Stimulated activated CD4-positive, alpha-beta T cell treated with anti-CD3 and anti-CD28 coated beads, Interleukin-1b, Interleukin-23, amount 100 ng/mL, for 24 hours (primary cell): ENCODE measurements around the gene SS18L1.

Experiments used
- DNase-seq, 4 experiments: peaks; one replicate each; pipeline ENCODE4 v3.0.0-alpha.2; 2020; ENCODE audit warnings: low read depth in 4 of 4, low spot score in 1 of 4

SS18L1 gene

DNA sequence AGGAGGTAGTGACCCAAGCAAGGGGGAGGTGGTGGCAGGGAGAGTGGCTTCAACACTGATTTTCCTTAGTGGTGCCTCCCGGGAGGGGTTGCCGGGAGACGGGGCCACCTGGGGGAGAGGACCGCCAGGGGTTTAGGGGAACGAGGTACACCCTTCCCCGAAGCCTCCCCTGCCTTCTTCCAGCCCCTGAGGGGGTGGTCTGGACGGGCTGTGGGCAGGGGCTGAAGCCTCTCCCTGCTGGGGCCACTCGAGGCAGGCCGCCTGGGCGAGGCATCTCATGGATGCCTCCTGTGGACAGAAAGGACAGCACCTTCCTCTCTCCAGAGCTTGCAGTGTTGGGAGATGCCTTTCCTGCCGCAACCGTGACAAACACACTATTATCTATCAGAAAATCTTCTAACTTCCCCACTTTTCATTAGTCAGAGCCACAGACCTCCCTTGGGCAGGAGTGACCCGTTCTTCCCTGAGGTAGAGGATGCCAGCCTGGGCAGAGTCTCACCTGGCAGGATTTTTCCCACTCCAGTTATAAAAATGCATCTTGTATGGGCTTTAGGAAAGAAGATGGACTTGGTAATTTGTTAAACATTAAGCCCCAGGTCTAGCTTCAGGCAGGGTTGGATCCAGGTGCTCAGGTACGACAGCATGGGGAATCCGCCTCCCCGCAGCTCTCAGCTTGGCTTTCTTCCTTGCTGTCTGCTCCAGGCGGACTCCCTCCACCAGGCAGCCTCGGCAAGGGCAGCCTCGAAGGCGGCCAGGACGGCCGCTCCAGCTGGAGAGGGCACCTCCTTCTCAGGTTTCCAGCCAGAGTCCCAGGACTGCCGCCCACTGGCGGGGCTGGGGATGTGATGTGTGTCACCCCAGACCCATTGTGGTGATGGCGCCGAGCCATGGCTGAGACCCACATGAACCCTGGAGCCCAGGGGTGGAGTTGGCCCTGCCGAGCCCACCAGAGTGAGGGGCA lies 65.5 kb downstream of the SS18L1 start:
- DNase-seq = no peak

DNA sequence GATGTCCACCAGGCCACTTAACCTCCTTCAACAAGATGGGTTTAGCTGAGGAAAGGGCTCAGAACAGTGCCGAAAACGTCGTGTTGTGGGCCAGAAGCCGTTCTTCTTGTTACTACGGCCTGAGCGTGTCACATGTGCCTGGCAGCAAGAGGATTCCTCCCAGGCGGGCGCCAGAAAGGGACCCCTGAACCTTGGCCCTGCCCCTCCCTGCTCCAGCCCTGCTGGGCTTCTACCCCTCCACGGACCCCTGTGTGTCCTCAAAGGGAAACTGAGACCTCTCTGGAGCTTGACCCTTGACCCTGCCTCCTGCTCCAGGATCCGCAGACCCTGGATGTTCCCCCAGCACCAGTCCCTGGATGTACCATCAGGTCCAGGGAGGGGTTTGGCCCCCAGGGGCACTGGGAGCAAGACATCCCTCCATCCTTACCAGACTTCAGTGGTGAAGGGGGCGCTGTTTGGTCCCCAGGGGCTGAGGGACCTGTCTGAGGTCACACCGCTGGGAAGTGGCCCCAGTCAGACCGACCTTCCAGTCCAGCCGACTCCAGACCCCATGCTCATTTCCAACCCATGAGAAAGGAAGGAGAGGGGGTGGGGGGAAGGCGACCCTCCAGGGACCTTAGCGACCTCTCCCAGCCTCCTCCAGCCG lies 66.4 kb downstream of the SS18L1 start:
- DNase-seq = no peak

DNA sequence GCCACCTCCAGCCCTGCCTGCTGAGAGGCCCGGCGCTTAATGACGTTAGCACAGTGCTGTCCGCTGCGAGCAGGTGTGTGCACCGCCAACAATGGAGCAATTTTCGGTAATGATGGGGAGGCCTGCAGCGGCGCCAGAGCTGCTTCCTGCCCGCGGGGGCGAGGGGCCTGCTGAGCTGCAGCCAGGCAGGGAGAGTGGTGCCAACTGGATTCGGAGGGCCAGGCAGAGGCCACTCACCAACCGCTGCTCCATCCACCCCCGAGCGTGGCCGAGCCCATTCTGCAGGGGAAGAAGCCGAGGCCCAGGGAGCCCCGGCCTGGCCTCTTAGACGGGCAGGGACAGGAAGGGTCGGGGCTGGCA lies 66.9 kb downstream of the SS18L1 start:
- no peak for DNase-seq

DNA sequence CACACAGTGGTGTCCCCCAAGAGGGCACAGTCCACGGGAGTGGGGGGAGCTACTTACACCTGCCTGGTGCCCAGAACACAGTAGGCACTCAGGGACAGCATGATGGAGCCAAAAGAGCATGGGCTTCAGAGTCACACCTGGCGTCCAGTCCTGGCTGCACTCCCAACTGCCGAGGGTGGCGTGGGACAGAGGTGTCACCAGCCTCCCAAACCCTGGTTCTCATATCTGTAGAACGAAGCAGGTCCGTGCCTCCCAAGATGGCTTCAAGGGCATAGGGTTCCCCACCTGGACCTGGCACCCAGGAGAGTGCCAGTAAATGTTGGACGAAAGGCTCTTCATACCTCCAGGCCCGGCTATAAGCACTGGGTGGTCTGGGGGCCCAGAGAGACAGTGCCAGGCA lies 67.6 kb downstream of the SS18L1 start:
- DNase-seq = no peak

DNA sequence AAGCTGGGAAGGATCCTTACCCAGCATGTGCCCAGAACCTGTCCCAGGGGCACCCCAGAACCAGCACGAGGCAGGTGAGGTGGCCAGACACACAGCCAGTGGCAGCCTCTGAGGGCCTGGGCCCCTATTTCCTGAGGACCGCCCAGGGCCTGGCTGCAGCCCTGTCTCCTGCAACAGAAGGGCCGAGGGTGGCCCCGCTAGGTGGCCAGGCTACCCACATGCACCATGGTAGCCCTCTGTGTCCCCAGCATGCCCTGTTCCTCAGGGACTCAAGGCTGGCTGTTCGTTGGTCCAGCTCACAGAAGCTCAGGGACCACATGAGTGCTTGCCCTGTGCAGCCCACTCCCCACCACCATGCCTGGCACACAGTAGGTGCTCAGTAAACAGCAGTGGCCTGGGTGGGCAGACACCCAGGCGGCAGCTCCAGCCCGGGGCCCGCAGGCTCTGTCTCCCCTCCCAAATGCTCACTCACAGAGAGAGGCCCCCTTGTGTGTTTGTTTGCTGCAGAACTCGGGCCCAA lies 68.3 kb downstream of the SS18L1 start:
- DNase-seq = no peak

DNA sequence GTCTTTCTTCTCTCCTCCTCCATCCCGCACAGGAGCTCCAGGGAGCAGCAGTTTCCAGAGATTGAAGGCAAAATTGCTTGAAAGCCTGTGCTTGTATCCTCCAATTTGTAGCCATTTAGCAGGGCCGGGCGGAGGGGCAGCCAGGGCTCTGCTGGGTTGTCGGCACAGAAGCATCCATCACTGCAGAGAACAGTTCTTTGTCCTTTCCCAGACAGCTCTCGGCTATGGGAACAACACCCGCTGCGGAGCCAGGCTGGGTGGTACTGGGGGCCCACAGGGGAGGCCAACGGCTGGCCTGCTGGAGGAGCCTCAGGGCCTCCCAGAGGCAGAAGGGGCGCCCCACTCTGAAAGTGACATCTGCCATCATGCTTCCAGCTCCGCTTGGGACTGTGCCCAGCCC lies 68.7 kb downstream of the SS18L1 start:
- DNase-seq = no peak

DNA sequence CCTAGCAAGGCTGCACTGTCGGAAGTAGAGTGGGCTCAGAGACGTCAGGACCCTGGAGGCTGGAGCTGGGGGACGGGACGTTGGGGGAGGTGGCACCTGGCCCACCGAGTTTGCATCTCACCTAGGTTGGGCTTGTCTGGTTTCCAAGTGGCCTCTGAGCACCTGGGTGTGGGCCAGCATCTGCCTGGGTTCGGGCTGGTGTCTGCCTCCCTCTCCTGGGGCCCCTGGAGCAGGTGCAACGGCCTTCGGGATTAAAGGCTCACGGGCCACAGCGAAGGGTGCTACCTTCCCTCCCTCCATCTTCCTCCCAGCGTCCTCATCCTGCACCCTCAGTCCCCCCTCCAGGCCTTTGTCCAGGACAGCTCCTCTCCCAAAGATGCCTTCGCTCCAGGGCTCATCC lies 70.5 kb downstream of the SS18L1 start:
- no peak for DNase-seq

DNA sequence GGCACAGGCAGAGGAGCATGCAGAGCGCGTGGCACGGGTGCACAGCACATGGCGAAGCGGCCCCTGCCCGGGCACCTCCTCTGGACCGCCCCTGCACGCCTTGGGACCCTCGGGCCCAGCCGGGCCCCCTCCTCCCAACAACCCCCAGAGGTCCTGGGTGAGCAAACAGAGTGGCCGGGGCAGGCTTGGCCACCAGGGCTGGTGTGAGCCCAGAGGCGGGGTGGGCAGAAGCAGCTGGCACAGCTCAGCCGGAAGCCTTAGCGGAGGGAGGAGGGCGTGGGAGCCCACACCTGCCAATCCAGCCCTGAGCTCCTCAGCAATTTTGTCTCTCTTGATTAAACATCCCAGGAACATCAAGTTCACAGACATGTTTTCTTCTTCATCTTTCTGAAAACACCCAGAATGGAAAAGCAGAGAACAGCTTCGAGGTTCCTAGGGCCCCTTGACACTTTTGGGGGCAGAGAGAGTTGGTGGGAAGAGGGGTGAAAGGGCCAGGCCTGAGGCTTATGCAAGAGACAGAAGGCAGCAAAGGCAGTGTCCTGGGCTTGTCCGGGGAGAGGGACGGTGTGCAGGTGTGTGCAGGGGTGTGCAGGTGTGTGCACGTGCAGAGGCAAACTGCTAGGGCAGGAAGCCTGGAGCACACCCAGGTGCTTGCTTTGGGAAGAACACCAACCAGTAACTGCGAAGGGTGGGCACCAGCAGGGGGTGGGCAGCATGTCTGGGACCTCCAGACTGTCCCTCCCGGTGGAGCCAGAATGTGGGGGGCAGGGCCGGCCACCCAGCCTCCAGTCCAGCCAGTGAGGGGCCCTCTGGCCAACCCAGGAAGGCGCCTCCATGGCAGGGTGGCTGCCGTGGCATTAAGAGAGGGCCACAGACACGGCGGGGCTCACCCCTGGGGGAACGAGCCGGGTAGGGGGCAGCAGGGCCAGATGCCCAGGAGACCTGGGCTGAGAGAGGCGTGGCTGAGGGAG lies 71.7 kb downstream of the SS18L1 start:
- DNase-seq = no peak

DNA sequence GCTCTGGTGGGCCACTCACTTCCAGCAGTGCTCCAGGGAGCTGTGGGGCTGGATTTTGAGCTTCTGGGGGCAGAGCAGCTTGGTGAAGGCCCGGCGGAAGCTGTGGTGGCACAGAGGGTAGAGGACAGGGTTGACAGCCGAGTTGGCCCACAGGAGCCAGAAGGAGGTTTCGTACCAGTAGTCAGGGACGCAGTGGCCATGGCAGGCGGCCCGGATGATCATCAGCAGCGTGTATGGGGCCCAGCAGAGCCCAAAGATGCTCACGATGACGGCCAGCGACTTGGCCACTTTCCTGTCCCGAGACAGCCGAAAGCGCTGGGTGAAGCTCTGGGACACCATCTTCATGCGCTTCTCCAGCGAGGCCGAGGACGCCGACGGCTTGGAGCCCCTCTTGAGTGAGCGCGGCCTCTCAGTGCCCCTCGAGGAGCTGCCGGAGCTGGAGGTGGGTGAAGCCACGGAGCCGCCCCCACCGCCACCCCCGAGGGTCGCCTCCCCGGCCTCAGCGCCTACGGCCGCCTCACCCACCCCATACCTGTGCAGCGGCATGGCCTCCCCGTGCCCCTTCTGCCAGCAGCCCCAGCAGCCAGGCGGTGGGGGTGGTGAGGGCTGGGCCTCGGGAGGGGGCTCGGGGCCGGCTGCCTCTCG lies 72.5 kb downstream of the SS18L1 start:
- DNase-seq = no peak

DNA sequence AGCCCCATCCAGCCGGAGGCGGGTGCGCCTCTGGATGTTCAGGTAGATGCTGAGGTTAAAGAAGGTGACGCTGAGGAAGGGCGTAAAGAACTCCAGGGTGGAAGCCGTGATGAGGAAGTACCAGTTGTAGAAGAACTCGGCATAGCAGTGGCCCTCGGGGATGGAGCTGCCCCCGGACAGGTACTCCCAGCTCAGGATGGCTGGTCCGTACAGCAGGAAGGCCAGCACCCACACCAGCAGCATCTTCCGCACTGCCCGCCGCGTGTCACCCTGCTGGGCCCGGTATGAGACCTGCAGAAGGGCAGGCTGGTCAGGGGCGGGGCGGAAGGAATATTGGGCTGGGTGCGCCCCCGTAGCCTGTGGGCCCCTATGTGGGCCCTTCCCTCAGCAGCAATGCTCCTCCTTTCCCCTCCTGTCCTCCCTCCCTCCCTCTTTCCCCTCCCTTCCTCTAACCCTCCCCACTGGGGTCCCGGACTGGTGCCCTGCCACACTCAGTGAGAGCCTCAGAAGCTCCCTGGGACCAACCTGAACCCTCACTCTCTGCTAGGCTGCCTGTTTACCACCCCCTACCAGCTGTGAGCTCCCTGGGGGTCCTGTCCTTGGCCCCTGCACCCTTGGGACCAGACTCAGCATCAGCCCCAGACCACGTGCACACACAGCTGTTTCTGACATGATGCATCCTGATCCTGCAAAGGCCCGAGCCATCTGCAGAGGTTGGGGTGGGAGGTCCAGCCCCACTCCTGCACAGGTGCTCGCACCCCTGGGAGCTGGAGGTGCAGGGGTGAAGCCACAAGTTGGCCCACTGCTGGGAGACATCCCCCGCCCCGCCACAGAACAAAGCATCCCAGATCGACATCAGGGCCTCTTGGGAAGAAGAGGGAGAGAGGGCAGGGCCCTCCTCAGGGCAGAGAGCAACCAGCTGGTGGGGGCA lies 73.3 kb downstream of the SS18L1 start:
- no peak for DNase-seq

DNA sequence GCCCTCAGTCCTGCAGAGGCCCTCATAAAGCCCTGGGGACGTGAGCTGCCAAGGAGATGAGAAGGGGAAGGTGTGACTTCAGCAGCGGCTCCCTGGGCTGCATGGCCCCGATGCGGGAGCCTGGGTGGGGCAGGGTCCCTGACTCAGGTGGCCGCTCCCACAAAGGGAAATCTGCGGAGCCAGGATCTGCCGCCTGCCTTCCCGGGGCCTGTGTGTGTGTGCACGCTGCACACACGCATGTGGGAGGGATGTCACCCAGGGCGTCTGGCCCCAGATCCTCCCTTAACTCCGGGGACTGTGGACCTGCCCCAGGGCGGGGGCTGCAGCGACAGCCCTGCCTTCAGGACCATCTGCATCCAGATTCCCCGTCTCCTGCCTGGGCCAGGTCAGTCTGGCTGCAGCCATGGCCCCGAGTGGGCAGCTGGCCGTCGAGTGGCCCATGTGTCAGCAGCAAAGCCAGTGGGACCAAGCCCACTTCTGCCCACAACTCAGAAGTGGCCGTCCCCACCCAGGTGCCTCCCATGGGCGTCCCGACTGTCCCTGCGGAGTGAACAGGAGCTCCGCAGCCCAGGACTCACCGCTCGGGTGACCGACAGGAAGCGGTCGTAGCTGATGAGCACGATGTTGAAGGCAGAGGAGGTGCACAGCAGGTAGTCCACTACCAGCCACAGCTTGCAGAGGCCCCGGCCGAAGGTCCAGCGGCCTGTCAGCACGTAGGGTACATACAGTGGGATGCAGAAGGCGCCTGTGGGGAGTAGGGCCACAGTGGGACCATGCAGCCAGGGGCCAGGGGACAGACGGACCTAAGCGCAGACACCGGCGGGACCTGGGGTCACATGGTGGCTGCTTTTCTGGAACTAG lies 74.6 kb downstream of the SS18L1 start:
- DNase-seq = no peak

DNA sequence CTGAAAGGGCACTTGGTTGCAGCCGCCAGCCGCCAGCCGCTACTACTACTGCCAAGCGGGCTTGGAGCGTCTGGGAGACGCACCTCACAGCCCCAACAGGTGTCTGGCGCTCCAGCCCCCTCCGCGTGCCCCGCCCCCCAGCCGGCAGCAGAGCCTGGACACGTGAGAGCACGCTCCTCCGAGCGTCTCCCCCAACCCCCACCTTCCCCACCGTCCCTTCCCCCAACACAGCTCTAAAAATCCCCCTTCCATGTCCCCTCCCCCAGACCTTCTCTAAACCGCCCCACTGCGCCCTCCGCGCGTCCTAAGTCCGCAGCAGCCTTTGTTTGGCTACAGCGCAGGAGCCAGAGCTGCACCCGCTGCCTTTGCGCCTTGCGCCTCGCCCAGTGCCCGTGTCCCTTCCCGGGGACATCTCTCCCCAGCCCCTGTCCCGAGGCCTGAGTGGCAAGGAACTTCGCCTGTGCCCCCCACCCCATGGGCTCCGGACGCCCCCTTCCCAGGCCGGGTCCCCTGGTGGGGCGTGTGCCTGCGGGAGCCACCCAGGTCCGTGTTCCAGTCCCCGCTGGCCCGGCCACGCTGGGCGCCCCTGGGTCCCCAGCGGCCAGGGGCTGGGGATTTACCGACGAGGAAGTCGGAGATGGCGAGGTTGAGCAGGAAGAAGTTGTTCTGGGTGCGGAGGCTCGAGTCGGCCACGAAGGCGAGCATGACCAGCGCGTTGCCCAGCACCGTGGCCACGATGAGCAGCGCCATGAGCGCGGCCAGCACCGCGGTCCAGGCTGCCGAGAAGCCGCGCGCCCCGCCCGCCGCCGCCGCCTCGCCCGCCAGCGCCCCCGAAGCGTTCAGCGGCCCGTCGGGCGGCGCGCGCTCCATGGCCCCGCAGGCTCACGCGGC lies 75.8 kb downstream of the SS18L1 start:
- no peak for DNase-seq

DNA sequence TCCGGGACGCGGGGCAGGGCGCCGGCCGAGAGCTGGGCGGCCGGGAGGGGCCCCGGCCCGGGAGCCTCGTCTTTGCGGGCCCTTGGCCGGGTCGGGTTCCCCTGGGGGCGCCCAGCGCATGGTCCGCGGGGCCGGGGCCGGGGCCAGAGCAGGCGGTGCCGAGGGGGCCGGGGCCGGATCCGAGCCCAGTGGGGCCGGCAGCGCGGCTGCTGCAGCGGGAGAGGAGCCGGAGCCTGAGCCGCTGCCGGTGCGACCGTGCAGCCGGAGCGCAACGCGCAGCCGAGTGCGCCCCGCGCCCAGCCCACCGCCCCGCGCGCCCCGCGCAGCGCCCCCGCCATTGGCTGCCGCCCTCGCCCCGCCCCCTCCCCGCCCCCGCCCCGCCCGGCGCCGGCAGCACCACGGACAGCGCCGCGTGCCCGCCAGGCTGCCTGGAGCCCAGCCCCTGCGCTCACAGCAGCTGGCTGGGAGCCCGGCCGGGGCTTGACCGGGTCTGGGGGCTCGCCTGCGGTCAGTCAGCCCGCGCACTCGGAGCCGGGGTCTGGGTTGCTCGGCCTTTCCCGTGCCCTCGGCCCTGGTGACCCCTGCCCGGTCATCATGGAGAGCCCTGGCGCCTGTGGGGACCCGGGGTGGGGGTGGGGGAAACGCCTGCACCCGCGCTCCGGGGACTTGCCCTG lies 76.6 kb downstream of the SS18L1 start, which contains the start of gene HRH3:
Gene HRH3 (minus strand): TSS at position 287 of the 674 bp plus-strand sequence. CDS start 308 bp downstream, outside the sequence.
- DNase-seq = peak in 3 of 4 experiments; percentile 18 to 28 (median 21)

DNA sequence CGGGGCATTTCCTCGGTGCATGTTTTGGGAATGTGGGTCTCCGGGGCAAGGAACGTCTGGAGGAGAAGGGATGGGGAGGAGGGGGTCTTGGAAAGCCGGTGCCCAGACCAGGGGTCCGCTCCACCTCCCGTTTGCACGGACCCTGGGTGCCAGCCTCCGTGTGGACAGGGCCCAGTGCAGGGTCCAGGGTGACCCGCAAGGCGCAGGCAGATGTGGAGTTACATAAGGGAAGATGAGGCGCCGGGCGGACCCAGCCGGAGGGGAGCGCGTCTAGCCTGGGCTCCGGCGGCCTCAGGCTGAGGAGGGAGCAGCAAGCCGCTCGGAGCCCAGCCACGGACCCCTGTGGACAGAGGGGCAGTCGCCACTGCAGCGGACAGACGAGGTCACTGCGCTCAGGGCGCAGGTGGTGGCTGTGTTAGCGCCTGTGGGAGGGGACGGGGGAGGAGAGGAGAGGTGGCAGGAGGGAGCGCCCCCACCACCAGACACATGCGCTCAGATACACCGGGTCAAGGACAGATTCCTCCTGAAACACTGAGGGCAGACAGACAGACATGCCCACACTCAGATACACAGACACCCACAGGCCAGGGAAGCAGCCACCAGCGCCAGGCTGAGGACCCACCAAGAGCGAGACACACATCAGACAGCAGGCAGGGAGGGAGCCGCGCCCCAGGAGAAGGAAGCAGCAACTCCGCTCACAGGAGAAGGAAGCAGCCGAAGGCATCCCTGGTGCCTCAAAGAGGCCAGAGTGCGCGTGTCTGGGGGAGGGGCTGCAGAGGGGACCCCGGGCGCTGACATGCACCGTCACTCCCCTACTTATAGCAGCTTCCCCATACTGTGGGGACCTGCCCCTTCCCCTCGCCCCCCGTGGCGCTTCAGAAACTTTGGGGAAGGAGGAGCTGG lies 77.3 kb downstream of the SS18L1 start:
- no peak for DNase-seq

DNA sequence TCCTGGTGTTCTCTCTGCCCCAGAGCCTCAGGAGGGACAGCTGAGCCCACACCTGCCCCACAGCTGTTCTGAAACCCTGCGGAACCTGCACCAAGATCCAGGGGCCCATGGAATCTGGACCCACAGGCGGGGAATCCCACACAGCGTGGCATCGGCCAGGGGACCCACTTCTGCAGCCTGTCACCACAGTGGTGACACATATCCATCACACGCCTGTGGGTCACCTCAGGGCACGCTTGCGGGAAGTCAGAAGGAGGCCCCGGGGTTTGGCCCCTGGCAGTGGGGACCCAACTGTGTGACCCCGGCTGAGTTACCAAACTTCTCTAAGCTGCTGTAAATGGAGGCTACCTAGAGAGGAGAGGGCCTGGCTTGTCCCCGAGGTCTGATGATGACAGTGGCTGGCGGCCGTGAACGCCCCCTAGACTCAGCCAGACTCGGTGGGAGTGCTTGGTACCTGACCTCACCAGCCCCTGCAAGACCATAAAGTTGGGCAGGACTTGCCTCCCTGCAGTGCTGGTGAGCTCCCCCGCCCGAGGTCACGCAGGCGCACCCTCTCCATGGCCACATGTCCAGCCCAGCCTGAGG lies 78.8 kb downstream of the SS18L1 start:
- DNase-seq = no peak

DNA sequence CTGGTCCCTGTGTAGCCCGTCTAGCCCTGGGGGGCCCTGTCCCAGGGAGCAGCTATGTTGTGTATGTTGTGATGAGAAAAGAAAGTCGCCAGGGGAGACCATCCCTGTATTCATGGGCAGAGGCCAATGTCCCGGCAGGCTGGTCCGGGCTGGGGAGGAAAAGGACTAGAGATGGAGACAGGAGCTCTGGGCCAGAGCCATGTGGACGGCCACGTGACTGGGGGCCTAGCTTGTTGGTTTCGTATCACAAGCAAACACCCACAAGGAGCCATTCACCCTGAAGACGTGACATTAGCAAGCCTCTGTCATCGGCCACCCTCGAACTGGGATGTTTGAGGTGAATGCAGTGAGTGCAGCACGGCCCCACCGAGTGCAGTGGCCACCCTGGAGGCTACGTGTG lies 79.4 kb downstream of the SS18L1 start:
- no peak for DNase-seq
